Skin of body (tissue), 2 donors: ENCODE data around the gene NACC1. TPM values are rescaled to one million over a fixed set of nuclear protein-coding genes. Genes with fewer than 3 reads are reported as not detected.

Experiments used
- DNase-seq: peaks from one replicate; lab custom pipeline; 2025; lab: John Stamatoyannopoulos, UW
- total RNA-seq: library from RNA; depleted of rRNA; stranded (reverse); fragments of >200 nt; gene quantifications from one replicate; pipeline ENCODE4 v1.2.3, GENCODE V29; 2014

Gene NACC1
- total RNA-seq, 1 donor from 2014 or later = 6.6 TPM

- DNase-seq = no peak
Measured at GRCh38 chr19:13087795-13088537, 30.1 kb upstream of the NACC1 start.

- no peak for DNase-seq
Measured at GRCh38 chr19:13089139-13089856, 28.8 kb upstream of the NACC1 start.

DNA sequence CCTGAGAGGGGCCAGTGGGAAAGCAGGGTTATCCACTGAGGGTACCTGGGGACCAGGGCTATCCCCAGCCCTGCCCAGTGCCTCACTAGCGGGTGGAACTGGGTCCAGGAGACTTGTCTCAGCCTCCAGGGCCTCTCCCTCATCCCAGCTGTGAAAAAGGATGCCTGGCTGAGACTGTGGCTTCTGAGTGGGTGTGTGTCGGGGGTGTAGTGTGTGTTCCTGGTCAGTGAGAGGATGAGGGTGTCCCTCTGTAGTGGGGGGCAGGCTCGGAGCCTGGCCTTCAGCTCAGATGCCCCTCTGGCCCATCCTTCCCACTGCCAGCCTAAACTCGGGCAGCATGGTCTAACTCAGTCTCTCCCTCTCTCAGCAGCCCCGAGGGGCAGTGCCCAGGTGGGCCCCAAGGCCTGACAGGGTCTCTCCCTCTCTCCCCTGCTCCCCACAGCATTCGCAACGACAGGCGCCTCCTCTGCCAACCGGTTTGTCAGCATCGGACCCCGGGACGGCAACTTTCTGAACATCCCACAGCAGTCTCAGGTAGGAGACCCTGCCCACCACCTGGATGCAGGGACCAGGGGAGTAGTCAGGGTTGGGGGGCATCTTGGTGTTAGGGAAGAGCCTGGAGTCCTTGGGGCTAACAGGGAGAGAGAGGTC is 28.1 kb upstream of the NACC1 start:
- no peak for DNase-seq

GRCh38 chr19:13090511-13091231 is 27.4 kb upstream of the NACC1 start:
- no peak for DNase-seq

- peak; percentile 90 for DNase-seq
Measured at GRCh38 chr19:13091400-13092157, 26.5 kb upstream of the NACC1 start.

DNA sequence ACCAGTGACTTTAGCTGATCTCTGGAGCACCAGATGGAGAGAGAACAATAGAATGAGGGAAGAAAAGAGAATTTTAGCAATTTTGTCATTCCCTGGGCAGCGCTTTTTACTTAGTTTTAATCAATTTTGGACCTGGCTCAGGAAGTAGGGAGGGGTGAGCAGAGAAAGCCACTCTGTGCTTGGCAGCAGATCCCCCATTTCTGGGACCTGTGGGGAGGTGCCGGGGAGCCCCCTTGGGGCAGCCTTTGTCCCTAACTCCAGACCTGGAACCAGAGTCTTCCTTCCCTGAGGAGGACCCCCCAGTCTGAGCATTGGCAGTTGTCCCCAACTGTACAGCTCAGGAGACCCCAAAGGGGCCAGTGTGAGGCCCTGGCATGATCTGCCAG is 25.9 kb upstream of the NACC1 start:
- DNase-seq = no peak

DNA sequence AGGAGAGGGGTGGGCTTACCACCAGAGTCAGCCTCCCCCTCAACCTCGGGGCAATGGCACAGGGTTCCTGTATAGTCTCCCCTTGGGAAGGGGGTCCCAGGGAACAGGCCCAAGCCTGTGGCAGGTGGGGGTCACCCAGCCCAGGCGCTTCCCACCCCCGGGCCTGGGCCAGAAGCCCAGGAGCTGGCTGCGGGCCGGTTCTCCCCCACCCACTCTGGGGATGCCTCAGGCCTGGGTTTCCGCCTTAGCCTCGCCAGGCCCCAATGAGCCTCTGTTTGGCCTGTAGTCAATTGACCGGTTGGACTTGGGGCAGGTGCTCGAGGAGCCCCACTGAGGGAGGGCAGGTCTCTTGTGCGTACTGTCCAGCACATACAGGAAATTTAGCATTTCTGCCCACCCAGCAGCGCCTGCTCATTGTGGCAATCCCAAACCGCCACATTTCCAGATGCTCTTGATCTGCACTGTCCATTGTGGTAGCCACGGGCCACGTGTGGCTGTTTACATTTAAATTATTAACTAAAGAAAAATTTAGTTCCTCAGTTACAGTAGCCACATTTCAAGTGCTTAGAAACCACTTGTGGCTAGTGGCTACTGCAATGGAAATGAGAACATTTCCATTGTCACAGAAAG is 25.3 kb upstream of the NACC1 start:
- no peak for DNase-seq

GRCh38 chr19:13093407-13094105 is 24.5 kb upstream of the NACC1 start:
- DNase-seq = peak; percentile 72

DNA sequence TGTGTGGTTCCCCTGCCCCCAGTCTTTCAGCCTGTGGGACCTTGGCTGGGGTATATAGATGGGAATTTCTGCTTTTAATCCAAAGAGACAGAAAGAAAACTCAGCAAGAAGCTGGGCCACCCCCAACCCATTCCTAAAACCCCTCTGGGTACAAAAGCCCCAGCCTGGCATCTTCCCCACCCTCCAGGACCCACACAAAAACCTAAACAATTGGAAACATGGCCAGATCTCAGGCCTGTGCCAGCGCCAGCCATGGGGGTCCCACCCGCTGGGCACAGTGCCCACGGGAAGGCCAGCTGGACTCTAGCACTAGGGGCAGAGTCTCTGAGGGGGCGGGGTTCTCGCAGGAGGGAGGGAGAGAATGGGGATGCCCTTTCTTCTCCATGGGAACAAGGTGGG is 24.0 kb upstream of the NACC1 start:
- DNase-seq = no peak

GRCh38 chr19:13094771-13095392 is 23.2 kb upstream of the NACC1 start:
- peak; percentile 18 for DNase-seq

- DNase-seq = no peak
Measured at GRCh38 chr19:13095393-13095784, 22.7 kb upstream of the NACC1 start.

GRCh38 chr19:13095934-13096927 is 21.8 kb upstream of the NACC1 start:
- DNase-seq = no peak

DNA sequence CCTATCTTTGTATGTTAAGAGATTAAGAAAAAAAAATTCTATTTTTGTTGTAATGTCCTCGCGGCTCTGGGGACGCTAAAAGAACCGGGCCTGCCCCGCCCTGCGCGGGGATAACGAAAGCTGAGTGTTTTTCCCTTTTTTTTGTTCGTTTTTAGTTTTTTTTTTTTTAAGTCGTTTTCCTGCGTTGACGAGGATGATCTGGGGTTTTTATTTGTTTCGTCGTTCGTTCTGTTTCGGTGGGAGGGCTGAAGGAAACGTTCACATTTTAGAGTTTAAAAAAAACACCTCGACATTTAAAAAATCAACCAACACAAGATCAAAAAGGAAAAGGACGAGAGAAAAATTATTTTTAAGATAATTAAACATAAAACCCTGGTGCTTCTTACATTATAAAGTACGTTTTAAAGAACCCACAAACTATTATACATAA is 21.0 kb upstream of the NACC1 start:
- DNase-seq = no peak

- no peak for DNase-seq
Measured at GRCh38 chr19:13097463-13098258, 20.4 kb upstream of the NACC1 start.

GRCh38 chr19:13098277-13099072 is 19.6 kb upstream of the NACC1 start:
- DNase-seq = peak; percentile 71
